ENCODE results near the gene HS1BP3.

HS1BP3 gene

GRCh38 chr2:20645761-20646160 is 5.1 kb downstream of the HS1BP3 start:
- no peak for DNase-seq (ENCODE audit: low read depth)

- DNase-seq (ENCODE audit: low read depth) = no peak
Measured at GRCh38 chr2:20645301-20645701, 5.6 kb downstream of the HS1BP3 start.

GRCh38 chr2:20643826-20644225 is 7.1 kb downstream of the HS1BP3 start:
- no peak for DNase-seq (ENCODE audit: low read depth)

GRCh38 chr2:20643060-20643459 is 7.8 kb downstream of the HS1BP3 start:
- DNase-seq (ENCODE audit: low read depth) = no peak

GRCh38 chr2:20642055-20642971 is 8.6 kb downstream of the HS1BP3 start:
- peak; percentile 78 for DNase-seq (ENCODE audit: low read depth)

- peak; percentile 93 for DNase-seq (ENCODE audit: low read depth)
Measured at GRCh38 chr2:20641123-20641985, 9.5 kb downstream of the HS1BP3 start.

GRCh38 chr2:20640411-20641122 is 10.3 kb downstream of the HS1BP3 start:
- peak; percentile 37 for DNase-seq (ENCODE audit: low read depth)

- DNase-seq (ENCODE audit: low read depth) = no peak
Measured at GRCh38 chr2:20638646-20639430, 12.1 kb downstream of the HS1BP3 start.

- DNase-seq (ENCODE audit: low read depth) = no peak
Measured at GRCh38 chr2:20638014-20638413, 12.9 kb downstream of the HS1BP3 start.

- DNase-seq (ENCODE audit: low read depth) = no peak
Measured at GRCh38 chr2:20637147-20637546, 13.8 kb downstream of the HS1BP3 start.

- peak; percentile 62 for DNase-seq (ENCODE audit: low read depth)
Measured at GRCh38 chr2:20635675-20636584, 15.0 kb downstream of the HS1BP3 start.

GRCh38 chr2:20635113-20635510 is 15.8 kb downstream of the HS1BP3 start:
- no peak for DNase-seq (ENCODE audit: low read depth)

GRCh38 chr2:20634507-20635112 is 16.3 kb downstream of the HS1BP3 start:
- DNase-seq (ENCODE audit: low read depth) = peak; percentile 76

GRCh38 chr2:20633794-20634506 is 16.9 kb downstream of the HS1BP3 start:
- DNase-seq (ENCODE audit: low read depth) = no peak

- DNase-seq (ENCODE audit: low read depth) = no peak
Measured at GRCh38 chr2:20633001-20633400, 17.9 kb downstream of the HS1BP3 start.

GRCh38 chr2:20632446-20632990 is 18.4 kb downstream of the HS1BP3 start:
- no peak for DNase-seq (ENCODE audit: low read depth)

GRCh38 chr2:20631617-20632307 is 19.1 kb downstream of the HS1BP3 start:
- no peak for DNase-seq (ENCODE audit: low read depth)

- DNase-seq (ENCODE audit: low read depth) = no peak
Measured at GRCh38 chr2:20630967-20631366, 19.9 kb downstream of the HS1BP3 start.

Data from amniotic epithelial cell (primary cell).